B cell (primary cell): Measurements from ENCODE around the gene ITGAV. TPM values are rescaled to one million over a fixed set of nuclear protein-coding genes. Genes with fewer than 3 reads are reported as not detected.

Experiments
- ATAC-seq: fragments of 200-7000 bp; cut with Tn5 transposase; one replicate; pipeline ENCODE4 v1.10.0; 2021; ENCODE audit warnings: low read depth, mild to moderate bottlenecking, moderate number of reproducible peaks, moderate library complexity
- CTCF ChIA-PET: fragments of 350-600 bp; sonication (Branson Sonifier 250); formaldehyde crosslinking; loops from one replicate; lab custom pipeline; 2021; ENCODE audit warnings: antibody characterized with exemption, inconsistent platforms; lab: Charles Lee
- POLR2A ChIA-PET: fragments of 350-600 bp; sonication (Branson Sonifier 250); formaldehyde crosslinking; loops from one replicate; lab custom pipeline; 2021; ENCODE audit warnings: antibody characterized with exemption; lab: Charles Lee
- DNase-seq: peaks from one replicate; pipeline ENCODE4 v3.0.0; 2013
- H2AFZ ChIP-seq: 2 replicates; pipeline ENCODE4 v1.6.1; 2012; ENCODE audit warnings: mild to moderate bottlenecking, low read depth, low read length; ENCODE audit not compliant: insufficient read depth, poor library complexity, severe bottlenecking
- H3K27ac ChIP-seq, 2 donors: 1 replicate in 1 of 2; 2 replicates in 1 of 2; pipeline ENCODE4 v1.5.1; 2012 to 2013; ENCODE audit warnings: low read length in 2 of 2, mild to moderate bottlenecking in 2 of 2, moderate library complexity in 1 of 2
- H3K27me3 ChIP-seq, 4 experiments: fragments of 200-600 bp in 1 of 4; sonication (generic) in 1 of 4; replicated peaks in 1 of 4; 1 replicate in 2 of 4; 2 replicates in 2 of 4; pipeline versions ENCODE4 v1.6.1 to v1.7.0; 2013 to 2016; ENCODE audit warnings: low read length in 3 of 4, mild to moderate bottlenecking in 2 of 4, mixed read lengths in 1 of 4, moderate library complexity in 1 of 4; ENCODE audit not compliant: insufficient read depth in 4 of 4, control insufficient read depth in 3 of 4; ENCODE audit errors: control extremely low read depth in 1 of 4
- H3K36me3 ChIP-seq, 2 experiments: replicated peaks in 1 of 2; 1 replicate in 1 of 2; 2 replicates in 1 of 2; pipeline versions ENCODE4 v1.6.1 to v1.7.1; 2013; ENCODE audit warnings: low read length in 1 of 2; ENCODE audit not compliant: insufficient read depth in 2 of 2, control insufficient read depth in 1 of 2; ENCODE audit errors: control extremely low read depth in 1 of 2, extremely low read depth in 1 of 2
- H3K4me1 ChIP-seq, 2 donors: fragments of 200-600 bp in 1 of 2; sonication (generic) in 1 of 2; 1 replicate in 1 of 2; 2 replicates in 1 of 2; pipeline versions ENCODE4 v1.5.1 to v1.6.1; 2013 to 2017; ENCODE audit warnings: low read length in 2 of 2; ENCODE audit not compliant: control insufficient read depth in 2 of 2, insufficient read depth in 2 of 2
- H3K4me2 ChIP-seq: replicated peaks from 2 replicates; pipeline ENCODE3; 2012; ENCODE audit warnings: mild to moderate bottlenecking, low read depth, low read length; ENCODE audit not compliant: poor library complexity, severe bottlenecking
- H3K4me3 ChIP-seq, 5 experiments: fragments of 200-600 bp in 1 of 5; sonication (generic) in 1 of 5; 1 replicate in 3 of 5; 2 replicates in 2 of 5; pipeline versions ENCODE4 v1.5.1 to v1.7.0; 2011 to 2016; ENCODE audit warnings: low read length in 4 of 5, mild to moderate bottlenecking in 4 of 5, low read depth in 2 of 5, control low read depth in 1 of 5, moderate library complexity in 1 of 5; ENCODE audit not compliant: insufficient read depth in 1 of 5; ENCODE audit errors: control extremely low read depth in 1 of 5, extremely low read depth in 1 of 5
- H3K79me2 ChIP-seq: fragments of 200-600 bp; sonication (generic); one replicate; pipeline ENCODE4 v1.6.0; 2016; ENCODE audit warnings: low read length; ENCODE audit not compliant: control insufficient read depth, insufficient read depth
- H3K9ac ChIP-seq: fragments of 200-600 bp; sonication (generic); 2 replicates; pipeline ENCODE4 v1.6.1; 2017; ENCODE audit warnings: mild to moderate bottlenecking, low read length, moderate library complexity
- H3K9me3 ChIP-seq, 3 donors: one replicate each; pipeline versions ENCODE4 v1.6.1 to v1.7.1; 2013; ENCODE audit warnings: low read length in 2 of 3; ENCODE audit not compliant: control insufficient read depth in 2 of 3, insufficient read depth in 1 of 3; ENCODE audit errors: control extremely low read depth in 1 of 3
- H4K20me1 ChIP-seq: 2 replicates; pipeline ENCODE4 v1.6.0; 2012; ENCODE audit warnings: mild to moderate bottlenecking, low read length; ENCODE audit not compliant: insufficient read depth, control insufficient read depth, poor library complexity, severe bottlenecking
- H3K27ac Mint-ChIP-seq: one replicate; pipeline ENCODE4 v1.8.0; 2021; ENCODE audit warnings: mixed read lengths
- H3K27me3 Mint-ChIP-seq: one replicate; pipeline ENCODE4 v1.8.0; 2021; ENCODE audit warnings: mixed read lengths
- H3K4me1 Mint-ChIP-seq: one replicate; pipeline ENCODE4 v1.8.0; 2021; ENCODE audit warnings: mixed read lengths
- H3K4me3 Mint-ChIP-seq: one replicate; pipeline ENCODE4 v1.8.0; 2021; ENCODE audit warnings: mixed read lengths
- H3K9me3 Mint-ChIP-seq: one replicate; pipeline ENCODE4 v1.8.0; 2022; ENCODE audit warnings: mixed read lengths; ENCODE audit not compliant: insufficient read depth
- CTCF ChIP-seq: fragments of 200-600 bp; IDR thresholded peaks from one replicate; pipeline ENCODE4 v1.8.0; 2022; ENCODE audit warnings: antibody characterized with exemption, mild to moderate bottlenecking
- EZH2 ChIP-seq: IDR thresholded peaks from 2 replicates; pipeline ENCODE4 v1.6.1; 2012; ENCODE audit warnings: borderline replicate concordance, low read depth, mild to moderate bottlenecking, moderate library complexity, low read length; ENCODE audit not compliant: insufficient read depth, poor library complexity, severe bottlenecking
- WGBS: methylation state at CpG from one replicate; pipeline ENCODE4 v1.1.5; 2013; ENCODE audit warnings: missing lambda C conversion rate; ENCODE audit not compliant: insufficient coverage; 5-methylcytosine and 5-hydroxymethylcytosine counted together
- intact Hi-C: fragments of 100-400 bp; cut with micrococcal nuclease; formaldehyde crosslinking; loops from one replicate; pipeline ENCODE4 v1.10.0; 2022
- polyA plus RNA-seq: library from polyadenylated mRNA; depleted of rRNA; stranded (reverse); fragments of >200 nt; gene quantifications from 2 replicates; pipeline ENCODE4 v1.2.3, GENCODE V29; 2012
- total RNA-seq, 2 donors: library from RNA; stranded (reverse); fragments of 120-200 nt in 1 of 2; gene quantifications; 1 replicate in 1 of 2; 2 replicates in 1 of 2; pipeline versions ENCODE4 v1.2.3 to v1.2.4, GENCODE V29; 2013 to 2022

Gene ITGAV
- total and polyA plus RNA-seq, 2 donors (not counting 1 experiment from before 2014, with no cell fraction given), result 0.58 to 3.6 TPM

GRCh38 chr2:186540941-186541340 is 48.9 kb upstream of the ITGAV start:
- intact Hi-C loops, result no loop called here
- H3K79me2 ChIP-seq, result no peaks in the 10 kb centered on the region
- TF ChIP-seq EZH2 (no peak), CTCF (no peak)
- H3K9ac ChIP-seq, result no peak overlapping the region
- no peaks in the 10 kb centered on the region for H3K27me3 ChIP-seq
- no peak overlapping the region for H3K4me3 ChIP-seq
- H4K20me1 ChIP-seq, result no peaks in the 10 kb centered on the region
- DNase-seq (no peak), ATAC-seq (no peak)
- Mint-ChIP-seq H3K4me3 (no peak overlapping the region), H3K4me1 (no peaks in the 10 kb centered on the region), H3K27ac (no peak overlapping the region), H3K9me3 (no peaks in the 10 kb centered on the region), H3K27me3 (peaks cover 7% of the 10 kb centered on the region)
- CTCF ChIA-PET, result no interaction called here
- no peak overlapping the region for H3K4me2 ChIP-seq
- no peaks in the 10 kb centered on the region for H3K4me1 ChIP-seq
- H3K9me3 ChIP-seq, result no peaks in the 10 kb centered on the region
- no peak overlapping the region for H3K27ac ChIP-seq
- no CpG with 5 or more reads among the region's 4 CpGs for WGBS
- no peaks in the 10 kb centered on the region for H3K36me3 ChIP-seq
- no peak overlapping the region for H2AFZ ChIP-seq
- POLR2A ChIA-PET, result no interaction called here

GRCh38 chr2:186542002-186542401 is 47.9 kb upstream of the ITGAV start:
- Mint-ChIP-seq H3K4me1 (no peaks in the 10 kb centered on the region), H3K9me3 (no peaks in the 10 kb centered on the region), H3K27ac (no peak overlapping the region), H3K27me3 (peaks cover 4% of the 10 kb centered on the region), H3K4me3 (no peak overlapping the region)
- no peak overlapping the region for H3K27ac ChIP-seq
- H3K79me2 ChIP-seq, result no peaks in the 10 kb centered on the region
- no peaks in the 10 kb centered on the region for H4K20me1 ChIP-seq
- H3K4me1 ChIP-seq, result no peaks in the 10 kb centered on the region
- POLR2A ChIA-PET, result no interaction called here
- H3K4me3 ChIP-seq, result no peak overlapping the region
- no peak overlapping the region for H3K4me2 ChIP-seq
- TF ChIP-seq EZH2 (no peak), CTCF (no peak)
- intact Hi-C loops, result no loop called here
- H3K9me3 ChIP-seq, result no peaks in the 10 kb centered on the region
- H3K36me3 ChIP-seq, result no peaks in the 10 kb centered on the region
- H3K9ac ChIP-seq, result no peak overlapping the region
- WGBS, result 86% methylated on average over 1 of the region's 4 CpGs
- ATAC-seq (no peak), DNase-seq (no peak)
- H2AFZ ChIP-seq, result no peak overlapping the region
- CTCF ChIA-PET, result no interaction called here
- H3K27me3 ChIP-seq, result no peaks in the 10 kb centered on the region
